Activated CD4-positive, alpha-beta T cell treated with anti-CD3 and anti-CD28 coated beads for 24 hours (primary cell): ENCODE measurements around the gene ZNF212.

Source experiments
- DNase-seq, 2 donors: peaks; one replicate each; pipeline ENCODE4 v3.0.0-alpha.2; 2020; ENCODE audit warnings: low read depth in 2 of 2

Gene ZNF212

GRCh38 chr7:149284850-149285585, 45.6 kb downstream of the ZNF212 start:
- peak; percentile 97 to 98 for DNase-seq

GRCh38 chr7:149285603-149286002, 46.2 kb downstream of the ZNF212 start:
- DNase-seq: no peak

- DNase-seq: no peak
Observed at GRCh38 chr7:149286811-149287400, 47.5 kb downstream of the ZNF212 start.

GRCh38 chr7:149287622-149288021, 48.2 kb downstream of the ZNF212 start:
- DNase-seq: no peak

- DNase-seq: no peak
Observed at GRCh38 chr7:149289262-149289661, 49.8 kb downstream of the ZNF212 start.

GRCh38 chr7:149289856-149290255, 50.4 kb downstream of the ZNF212 start:
- no peak for DNase-seq

GRCh38 chr7:149291036-149291780, 51.8 kb downstream of the ZNF212 start:
- no peak for DNase-seq

DNA sequence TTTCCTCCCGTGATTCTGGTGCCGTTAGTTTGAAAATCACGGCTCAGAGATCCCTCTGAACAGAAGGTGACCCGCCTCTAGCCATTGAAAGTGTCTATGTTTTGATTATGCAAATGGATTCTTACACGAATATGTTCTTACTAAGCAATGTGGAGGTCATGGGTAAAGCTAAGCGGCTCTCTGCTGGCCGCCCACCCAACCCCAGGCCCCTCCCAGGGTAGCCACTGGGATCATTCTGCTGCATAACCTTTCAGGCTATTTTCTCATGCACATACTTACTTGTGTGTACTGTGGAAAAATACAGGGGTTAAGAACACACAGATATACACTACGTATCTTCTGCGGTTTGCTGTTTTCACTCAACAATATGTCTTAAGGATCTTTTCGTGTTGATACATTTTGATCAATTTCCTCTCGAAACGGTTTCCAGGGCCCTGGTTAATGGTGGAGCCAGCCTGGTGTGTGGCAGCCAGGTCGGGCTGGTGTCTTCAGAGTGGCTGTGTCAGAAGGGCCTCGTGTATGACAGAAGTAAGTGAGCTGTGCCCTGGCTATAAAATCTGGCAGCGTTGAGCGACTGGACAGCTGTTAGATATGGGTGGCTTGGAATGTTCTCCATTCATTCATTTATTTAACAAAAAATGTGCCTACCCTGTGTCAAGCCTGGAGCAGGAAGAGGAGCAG, 52.5 kb downstream of the ZNF212 start:
- DNase-seq: no peak

DNA sequence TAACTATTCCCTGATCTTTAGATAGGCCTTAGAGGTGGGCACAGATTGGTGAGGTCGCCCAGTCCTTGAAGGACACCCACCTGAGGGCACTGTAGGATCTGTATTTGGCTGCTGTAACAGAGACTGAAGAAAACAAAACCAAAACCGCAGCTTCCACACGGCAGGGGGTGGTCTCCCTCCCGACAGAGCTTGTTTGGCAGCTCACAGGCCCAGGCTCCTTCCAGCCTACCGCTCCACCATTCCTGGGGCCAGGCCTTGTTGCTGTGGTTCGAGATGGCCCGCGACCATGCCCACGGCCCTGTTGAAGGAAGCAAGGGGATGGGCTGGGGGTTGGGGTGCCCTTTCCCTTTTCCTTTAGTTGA, 53.0 kb downstream of the ZNF212 start:
- no peak for DNase-seq

DNA sequence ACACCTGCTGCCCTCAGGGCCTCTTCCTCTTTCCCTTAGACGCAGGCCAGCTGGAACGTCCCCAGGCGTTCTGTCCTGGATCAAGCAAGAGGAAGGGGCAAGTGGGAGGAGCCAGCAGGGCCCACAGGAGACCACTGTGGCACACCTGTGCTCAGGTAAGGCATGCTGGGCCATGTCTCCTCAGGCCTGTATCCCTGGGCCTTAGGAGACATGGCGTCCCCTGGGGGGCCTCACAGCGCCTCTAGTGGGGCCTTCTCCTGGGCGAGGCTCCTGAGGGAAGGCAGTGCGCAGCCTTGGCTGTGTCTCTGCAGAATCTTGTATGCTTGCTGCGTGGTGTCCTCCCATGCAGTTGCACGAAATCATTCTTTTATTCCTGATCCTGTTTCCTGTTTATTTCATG, 53.9 kb downstream of the ZNF212 start:
- no peak for DNase-seq

DNA sequence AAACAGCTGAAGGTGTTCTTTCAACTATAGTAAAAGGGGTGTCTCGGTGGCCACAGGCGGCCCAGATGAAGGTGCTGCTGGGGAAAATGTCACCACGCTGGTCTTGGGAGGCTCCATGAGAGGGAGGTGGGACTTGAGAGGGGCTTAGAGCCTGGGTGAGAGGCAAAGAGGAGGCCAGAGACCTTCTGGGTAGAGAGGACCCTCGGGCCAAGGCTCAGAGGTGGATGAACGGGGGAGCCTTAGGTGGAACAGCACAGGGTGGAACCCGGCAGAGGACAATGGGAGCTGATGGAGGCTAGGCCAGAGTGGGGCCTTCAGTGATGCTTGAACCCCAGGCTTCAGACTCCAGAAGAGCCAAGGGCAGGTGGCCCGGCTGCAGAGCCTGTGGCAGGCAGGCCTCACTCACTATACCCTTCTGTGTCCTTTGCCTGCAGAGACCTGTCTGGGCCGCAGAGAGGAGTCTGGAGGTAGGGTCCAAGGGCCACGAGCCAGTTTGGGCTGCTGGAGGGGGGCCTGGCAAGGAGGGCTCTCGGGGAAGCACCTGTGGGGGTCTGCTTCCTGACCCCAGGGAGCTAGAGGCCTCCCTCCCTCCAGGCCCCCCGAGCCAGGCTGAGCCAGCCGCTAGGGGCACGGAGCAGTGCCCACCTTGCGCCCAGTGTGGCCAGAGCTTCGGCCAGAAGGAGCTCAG, 54.6 kb downstream of the ZNF212 start:
- DNase-seq: no peak

- no peak for DNase-seq
Observed at GRCh38 chr7:149294634-149295480, 55.4 kb downstream of the ZNF212 start.

DNA sequence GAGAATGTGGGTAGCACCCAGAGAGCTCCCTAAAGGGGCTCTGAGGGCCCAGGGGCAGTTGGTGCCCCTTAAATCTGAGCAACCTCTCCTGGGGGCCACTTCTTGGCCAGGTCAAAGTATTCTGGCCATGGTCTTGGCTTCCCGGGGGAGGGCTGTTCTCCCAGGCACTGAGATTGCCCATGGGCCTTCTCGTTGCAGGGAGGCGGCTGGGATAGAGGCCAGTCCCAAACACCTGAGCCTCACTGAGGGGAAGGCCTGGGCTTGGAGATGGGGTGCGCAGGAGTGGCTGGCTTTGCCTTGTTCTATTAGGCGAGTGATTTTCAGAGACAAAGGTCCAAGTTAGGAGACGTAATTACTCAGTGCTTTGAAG, 56.0 kb downstream of the ZNF212 start:
- DNase-seq: no peak

- no peak for DNase-seq
Observed at GRCh38 chr7:149296368-149296767, 56.9 kb downstream of the ZNF212 start.

- DNase-seq: no peak
Observed at GRCh38 chr7:149297034-149297755, 57.7 kb downstream of the ZNF212 start.

GRCh38 chr7:149300620-149301285, 61.3 kb downstream of the ZNF212 start:
- DNase-seq: no peak

- no peak for DNase-seq
Observed at GRCh38 chr7:149302222-149302621, 62.8 kb downstream of the ZNF212 start.

DNA sequence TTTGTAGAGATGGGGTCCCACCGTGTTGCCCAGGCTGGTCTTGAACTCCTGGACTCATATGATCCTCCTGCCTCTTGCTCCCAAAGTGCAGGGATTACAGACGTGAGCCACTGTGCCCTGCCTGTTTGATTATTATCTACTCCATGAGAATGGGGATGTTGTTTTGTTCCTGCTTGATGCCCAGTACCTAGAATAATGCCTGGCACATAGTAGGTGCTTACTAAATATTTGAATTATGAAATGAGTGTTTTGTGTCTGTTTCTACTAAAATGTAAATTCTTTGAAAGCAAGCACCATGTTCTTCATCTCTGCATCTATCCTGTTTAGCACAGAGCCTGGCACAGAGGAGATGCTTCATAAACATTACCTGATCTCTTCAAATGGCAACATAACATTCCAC, 63.4 kb downstream of the ZNF212 start:
- no peak for DNase-seq

DNA sequence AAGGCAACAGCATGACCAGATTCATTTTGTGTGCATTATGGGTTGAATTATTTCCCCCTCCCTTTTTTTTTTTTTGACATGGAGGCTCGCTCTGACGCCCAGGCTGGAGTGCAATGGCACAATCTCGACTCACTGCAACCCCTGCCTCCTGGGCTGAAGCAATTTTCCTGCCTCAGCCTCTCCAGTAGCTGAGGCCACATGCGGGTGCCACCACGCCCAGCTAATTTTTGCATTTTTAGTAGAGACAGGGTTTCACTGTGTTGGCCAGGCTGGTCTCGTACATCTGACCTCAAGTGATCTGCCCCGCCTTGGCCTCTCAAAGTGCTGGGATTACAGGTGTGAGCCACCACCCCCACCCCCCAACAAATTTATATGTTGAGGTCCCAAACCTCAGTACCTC, 64.6 kb downstream of the ZNF212 start:
- no peak for DNase-seq
